Measurements from ENCODE around the gene RNF166. TPM values are rescaled to one million over a fixed set of nuclear protein-coding genes. Genes with fewer than 3 reads are reported as not detected.

Gene RNF166
- total RNA-seq, 4 donors from 2014 or later = 22.9 to 32.5 (median 26.1) TPM

- no peak overlapping the region for H3K4me3 ChIP-seq
- H3K27ac ChIP-seq = no peak overlapping the region
- intact Hi-C loops (cut with DNase I; ENCODE audit: low total_unique reads) (no loop called here), in situ Hi-C loops (cut with MboI; ENCODE audit: low sequenced_read_pairs in 4 of 4) (no loop called here)
- DNase-seq (no peak), ATAC-seq (no peak)
- no peaks in the 10 kb centered on the region for H3K9me3 ChIP-seq
- peaks cover 0 to 26% of the 10 kb centered on the region in 2 donors for H3K36me3 ChIP-seq
- no peaks in the 10 kb centered on the region for H3K27me3 ChIP-seq
- TF ChIP-seq POLR2A (IDR thresholded peaks at IDR 0.05) = no peak
- no peak for TF ChIP-seq CTCF (IDR thresholded peaks at IDR 0.05 in 4 of 5, conservative IDR thresholded peaks at IDR 0.05 in 1 of 5)
- no peaks in the 10 kb centered on the region for H3K4me1 ChIP-seq
Observed at GRCh38 chr16:88720396-88720970, 14.3 kb upstream of the RNF166 start.

DNA sequence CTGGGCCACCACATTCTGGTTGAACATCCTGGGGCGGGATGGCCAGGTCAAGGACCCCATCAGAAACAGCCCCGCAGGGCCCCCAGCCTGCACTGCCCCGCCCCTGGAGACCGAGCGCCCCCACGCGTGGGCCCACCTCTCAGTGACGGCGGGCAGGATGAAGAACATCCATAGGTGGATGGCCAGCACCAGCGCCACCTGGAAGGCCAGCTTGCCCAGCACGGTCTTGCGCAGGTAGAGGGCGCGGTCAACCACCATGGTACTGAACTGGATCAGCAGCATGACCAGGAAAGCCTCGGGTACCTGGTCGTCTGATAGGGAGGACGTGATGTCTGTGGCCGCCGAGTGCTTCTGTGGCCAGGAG, 13.7 kb upstream of the RNF166 start:
- no peak overlapping the region for H3K4me3 ChIP-seq
- no peaks in the 10 kb centered on the region for H3K4me1 ChIP-seq
- intact Hi-C loops (cut with DNase I; ENCODE audit: low total_unique reads) (no loop called here), in situ Hi-C loops (cut with MboI; ENCODE audit: low sequenced_read_pairs in 4 of 4) (no loop called here)
- no peak for DNase-seq
- no peak for ATAC-seq
- TF ChIP-seq POLR2A (IDR thresholded peaks at IDR 0.05) = no peak
- H3K27me3 ChIP-seq = no peaks in the 10 kb centered on the region
- H3K9me3 ChIP-seq = no peaks in the 10 kb centered on the region
- H3K27ac ChIP-seq = no peak overlapping the region
- peaks cover 0 to 31% of the 10 kb centered on the region in 2 donors for H3K36me3 ChIP-seq

DNA sequence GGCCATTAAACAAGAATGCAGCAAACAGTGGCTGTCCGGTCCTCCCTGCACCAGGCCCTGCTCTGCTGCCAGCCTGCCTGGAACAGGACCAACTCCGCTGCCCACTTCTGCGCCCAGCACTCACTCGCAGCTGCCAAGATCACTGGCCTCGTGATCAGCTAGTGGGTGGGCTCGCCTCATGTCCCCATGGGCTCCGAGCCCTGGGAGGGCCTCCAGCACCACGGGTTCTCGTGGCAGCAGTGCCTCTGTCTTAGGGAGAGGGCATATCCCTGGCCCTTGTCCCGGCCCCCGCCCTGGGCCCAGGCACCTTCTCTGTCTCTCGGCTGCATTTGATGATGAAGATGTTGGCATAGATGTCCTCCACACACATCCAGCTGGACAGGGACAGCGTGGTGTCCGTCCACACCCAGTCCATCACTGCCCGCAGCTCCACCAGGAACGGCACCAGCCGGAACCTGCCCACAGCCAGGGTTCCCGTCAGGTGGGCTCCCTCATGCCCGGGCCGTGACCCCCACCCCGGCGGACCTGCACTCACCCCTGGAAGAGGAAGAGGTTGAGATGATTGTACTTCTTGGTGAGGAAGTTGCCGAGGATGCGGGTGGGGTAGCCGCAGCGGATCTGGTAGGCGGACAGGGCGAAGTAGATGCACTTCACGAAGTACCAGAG, 13.2 kb upstream of the RNF166 start:
- ATAC-seq (no peak), DNase-seq (no peak)
- Histone ChIP-seq H3K9me3 (no peaks in the 10 kb centered on the region), H3K36me3 (peaks cover 0 to 36% of the 10 kb centered on the region in 2 donors), H3K4me1 (no peaks in the 10 kb centered on the region), H3K4me3 (no peak overlapping the region), H3K27me3 (no peaks in the 10 kb centered on the region), H3K27ac (no peak overlapping the region)
- no peak for TF ChIP-seq POLR2A (IDR thresholded peaks at IDR 0.05)
- no peak for TF ChIP-seq CTCF (IDR thresholded peaks at IDR 0.05 in 4 of 5, conservative IDR thresholded peaks at IDR 0.05 in 1 of 5)
- in situ Hi-C loops (cut with MboI; ENCODE audit: low sequenced_read_pairs in 4 of 4) (no loop called here), intact Hi-C loops (cut with DNase I; ENCODE audit: low total_unique reads) (no loop called here)

DNA sequence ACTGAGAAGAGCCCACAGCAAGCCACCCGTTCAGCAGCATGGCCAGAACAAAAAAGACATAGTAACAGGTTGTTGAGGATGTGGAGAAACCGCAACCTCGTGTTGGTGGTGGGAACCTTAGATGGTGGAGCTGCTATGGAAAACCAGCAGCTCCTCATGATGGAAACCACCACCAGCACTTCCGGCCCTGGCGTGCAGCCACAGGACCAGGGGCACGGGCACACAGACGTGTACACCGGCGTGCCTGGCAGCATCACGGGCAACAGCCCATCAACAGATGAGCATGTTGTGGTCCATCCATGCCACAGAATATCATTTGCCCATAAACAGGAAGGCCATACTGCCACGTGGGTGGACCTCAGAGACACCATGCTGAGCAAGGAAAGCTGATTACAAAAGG, 12.0 kb upstream of the RNF166 start:
- no peaks in the 10 kb centered on the region for H3K9me3 ChIP-seq
- DNase-seq (no peak), ATAC-seq (no peak)
- in situ Hi-C loops (cut with MboI; ENCODE audit: low sequenced_read_pairs in 4 of 4) (no loop called here), intact Hi-C loops (cut with DNase I; ENCODE audit: low total_unique reads) (no loop called here)
- no peaks in the 10 kb centered on the region for H3K27me3 ChIP-seq
- TF ChIP-seq CTCF (IDR thresholded peaks at IDR 0.05 in 4 of 5, conservative IDR thresholded peaks at IDR 0.05 in 1 of 5) = no peak
- no peaks in the 10 kb centered on the region for H3K4me1 ChIP-seq
- no peak overlapping the region for H3K27ac ChIP-seq
- H3K4me3 ChIP-seq = no peak overlapping the region
- H3K36me3 ChIP-seq = peaks cover 0 to 45% of the 10 kb centered on the region in 2 donors

DNA sequence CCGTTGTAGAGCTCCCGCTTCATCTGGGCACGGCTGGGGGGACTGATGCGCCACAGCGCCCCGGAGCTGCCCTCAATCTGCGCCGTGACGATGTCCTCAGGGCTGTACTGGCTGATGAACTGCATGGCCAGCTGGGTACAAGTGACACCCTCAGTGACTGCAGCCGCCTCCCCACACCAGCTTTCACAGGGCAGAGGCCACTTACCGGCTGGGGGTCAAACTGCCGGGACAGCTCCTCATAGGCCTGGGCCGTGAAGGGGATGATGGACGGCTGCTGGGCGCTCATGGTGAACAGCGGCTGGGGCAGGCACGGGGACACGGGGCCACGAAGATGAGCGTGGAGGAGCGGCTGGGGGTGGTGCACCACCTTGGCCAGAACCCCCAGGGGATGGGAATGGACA, 10.4 kb upstream of the RNF166 start:
- H3K27ac ChIP-seq = no peak overlapping the region
- H3K36me3 ChIP-seq = peaks cover 0 to 45% of the 10 kb centered on the region in 2 donors
- in situ Hi-C loops (cut with MboI; ENCODE audit: low sequenced_read_pairs in 4 of 4) = no loop called here
- DNase-seq (no peak), ATAC-seq (no peak)
- no peak overlapping the region for H3K4me3 ChIP-seq
- no peaks in the 10 kb centered on the region for H3K27me3 ChIP-seq
- intact Hi-C loops (cut with DNase I; ENCODE audit: low total_unique reads) = no loop called here
- H3K4me1 ChIP-seq = no peaks in the 10 kb centered on the region
- no peaks in the 10 kb centered on the region for H3K9me3 ChIP-seq
- TF ChIP-seq CTCF (IDR thresholded peaks at IDR 0.05 in 4 of 5, conservative IDR thresholded peaks at IDR 0.05 in 1 of 5) (no peak), POLR2A (IDR thresholded peaks at IDR 0.05) (no peak)
